H1 (cell line): Measurements from ENCODE around the gene GLCE. TPM values are rescaled to one million over a fixed set of nuclear protein-coding genes. Genes with fewer than 3 reads are reported as not detected.

Experiments used
- ATF2 ChIP-seq: IDR thresholded peaks from 2 replicates; pipeline ENCODE4 v1.6.1; 2012; ENCODE audit warnings: low read length, inconsistent platforms
- BRCA1 ChIP-seq: IDR thresholded peaks from 2 replicates; pipeline ENCODE4 v1.6.1; 2012; ENCODE audit warnings: low read depth, low read length, improper control_type of control experiment
- EZH2 ChIP-seq: fragments of 200-600 bp; sonication (generic); IDR thresholded peaks from 2 replicates; pipeline ENCODE4 v1.7.1; 2012; ENCODE audit warnings: low read depth, mild to moderate bottlenecking, moderate library complexity, low read length, inconsistent platforms; ENCODE audit not compliant: severe bottlenecking
- FOSL1 ChIP-seq: IDR thresholded peaks from 2 replicates; pipeline ENCODE4 v1.6.1; 2011; ENCODE audit warnings: mild to moderate bottlenecking, low read depth, low read length, moderate library complexity; ENCODE audit not compliant: insufficient read depth
- HDAC2 ChIP-seq, 2 experiments: fragments of 300-600 bp in 1 of 2; sonication (generic) in 1 of 2; IDR thresholded peaks; 2 replicates each; pipeline ENCODE4 v1.6.1; 2011 to 2012; ENCODE audit warnings: low read depth in 2 of 2, low read length in 2 of 2, mild to moderate bottlenecking in 2 of 2, moderate library complexity in 2 of 2, borderline replicate concordance in 1 of 2, inconsistent platforms in 1 of 2
- polyA plus RNA-seq, 7 experiments: library from polyadenylated mRNA; depleted of rRNA in 3 of 7; stranded (reverse) in 5 of 7; unstranded in 2 of 7; fragments of >200 nt in 5 of 7; fragments of 200-250 nt in 2 of 7; gene quantifications; 1 replicate in 5 of 7; 2 replicates in 1 of 7; 4 replicates in 1 of 7; pipeline versions ENCODE4 v1.2.1 to v1.2.3, GENCODE V29; 2011 to 2013; ENCODE audit warnings: missing spikeins in 2 of 7, mixed read lengths in 2 of 7
- total RNA-seq: library from RNA; stranded (reverse); fragmentation: NEBNext Ultra II Directional; extraction: Animal tissue kit (Norgen Biotek cat#: 25700); gene quantifications from 2 replicates; pipeline ENCODE4 v1.2.1, GENCODE V29; 2021

GLCE gene
- total and polyA plus RNA-seq, 2 of the 8 experiments (the other 6 are each of a cell fraction or from before 2014, with no cell fraction given), result 17.1 to 22.7 TPM

- TF ChIP-seq BRCA1, result no peak
- TF ChIP-seq ATF2, result no peak
- TF ChIP-seq HDAC2 (IDR thresholded peaks at IDR 0.05; ENCODE audit: borderline replicate concordance in 1 of 2, low read depth in 2 of 2, low read length in 2 of 2), result no peak
- TF ChIP-seq FOSL1, result no peak
- TF ChIP-seq EZH2, result no peak
Observed at GRCh38 chr15:69206079-69206478, 45.6 kb downstream of the GLCE start (continued).
